ENCODE data around the gene COA7.

Gene COA7

DNA sequence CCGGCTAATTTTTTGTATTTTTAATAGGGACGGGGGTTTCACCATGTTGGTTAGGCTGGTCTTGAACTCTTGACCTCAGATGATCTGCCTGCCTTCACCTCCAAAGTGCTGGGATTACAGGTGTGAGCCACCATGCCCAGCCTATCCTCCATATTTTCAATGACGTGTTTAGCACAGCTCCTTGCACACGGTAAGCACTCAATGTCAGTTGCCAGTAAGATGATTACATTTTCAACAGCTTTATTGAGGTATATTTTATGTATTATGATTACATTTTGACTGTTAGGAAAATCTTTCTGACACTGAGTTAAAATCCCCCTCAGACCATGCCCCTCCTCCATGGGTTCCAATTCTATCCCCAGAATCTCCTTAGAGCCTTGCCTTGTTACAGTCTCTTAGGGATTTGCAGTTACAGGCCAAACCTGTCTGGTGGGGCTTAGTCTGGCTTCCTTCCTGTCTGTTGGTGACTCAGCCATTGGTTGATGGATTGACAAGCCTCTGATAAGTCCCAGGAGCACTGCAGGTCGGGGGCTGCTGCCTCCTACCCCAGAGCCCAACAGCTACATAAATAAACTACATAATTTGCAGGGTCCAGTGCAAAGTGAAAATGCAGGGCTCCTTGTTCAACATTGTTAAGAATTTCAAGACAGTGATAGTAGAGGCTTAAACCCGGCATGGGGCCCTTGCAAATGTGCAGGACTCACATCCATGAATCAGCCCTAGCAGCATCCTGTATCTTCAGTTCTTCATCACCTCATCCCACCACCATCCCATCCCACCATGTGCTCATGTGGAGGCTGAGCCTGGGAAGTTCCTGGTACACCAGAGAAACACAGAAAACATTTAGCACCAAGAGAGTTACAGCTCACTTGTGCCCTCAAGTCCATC lies 23.4 kb downstream of the COA7 start:
- Histone ChIP-seq H2AFZ (ENCODE audit: low read depth, low read length) (no peak overlapping the region), H3K27me3 (ENCODE audit: insufficient read depth, low read length) (no peaks in the 10 kb centered on the region), H3K4me1 (ENCODE audit: insufficient read depth, low read length) (peaks cover 8% of the 10 kb centered on the region), H3K36me3 (ENCODE audit: insufficient read depth, low read length) (no peaks in the 10 kb centered on the region), H3K9me3 (ENCODE audit: low read length) (no peaks in the 10 kb centered on the region), H3K4me3 (ENCODE audit: low read length) (no peak overlapping the region)

GRCh38 chr1:52673513-52673912 lies 24.6 kb downstream of the COA7 start:
- H3K4me1 ChIP-seq (ENCODE audit: insufficient read depth, low read length), result no peaks in the 10 kb centered on the region
- H3K9me3 ChIP-seq (ENCODE audit: low read length), result no peaks in the 10 kb centered on the region
- no peaks in the 10 kb centered on the region for H3K27me3 ChIP-seq (ENCODE audit: insufficient read depth, low read length)
- no peak overlapping the region for H2AFZ ChIP-seq (ENCODE audit: low read depth, low read length)
- no peak overlapping the region for H3K4me3 ChIP-seq (ENCODE audit: low read length)
- H3K36me3 ChIP-seq (ENCODE audit: insufficient read depth, low read length), result no peaks in the 10 kb centered on the region

- H3K4me3 ChIP-seq (ENCODE audit: low read length), result no peak overlapping the region
- H3K36me3 ChIP-seq (ENCODE audit: insufficient read depth, low read length), result no peaks in the 10 kb centered on the region
- H3K4me1 ChIP-seq (ENCODE audit: insufficient read depth, low read length), result no peaks in the 10 kb centered on the region
- no peaks in the 10 kb centered on the region for H3K9me3 ChIP-seq (ENCODE audit: low read length)
- no peak overlapping the region for H2AFZ ChIP-seq (ENCODE audit: low read depth, low read length)
- H3K27me3 ChIP-seq (ENCODE audit: insufficient read depth, low read length), result no peaks in the 10 kb centered on the region
Observed at GRCh38 chr1:52672946-52673345, 25.2 kb downstream of the COA7 start.

DNA sequence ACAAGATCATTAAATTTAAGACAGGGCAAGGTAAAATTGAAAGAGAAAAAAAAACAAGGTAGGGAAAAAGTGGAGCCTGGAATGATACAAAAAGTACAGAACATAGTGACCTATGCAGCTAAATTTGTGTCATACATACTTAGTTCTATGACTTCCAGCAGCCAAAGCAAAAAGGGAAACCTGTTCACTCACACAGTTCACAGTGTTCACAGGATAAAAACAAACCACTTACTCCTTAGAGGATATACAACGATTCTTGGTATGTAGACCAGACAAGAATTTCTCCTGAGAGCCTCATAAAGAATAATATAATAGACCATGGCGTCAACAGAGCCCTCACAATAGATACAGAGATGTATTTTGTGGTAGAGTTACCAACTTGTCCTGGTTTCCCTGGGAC lies 27.5 kb downstream of the COA7 start:
- Histone ChIP-seq H3K4me3 (ENCODE audit: low read length) (no peak overlapping the region), H2AFZ (ENCODE audit: low read depth, low read length) (no peak overlapping the region), H3K36me3 (ENCODE audit: insufficient read depth, low read length) (no peaks in the 10 kb centered on the region), H3K4me1 (ENCODE audit: insufficient read depth, low read length) (peaks cover 4% of the 10 kb centered on the region), H3K9me3 (ENCODE audit: low read length) (no peaks in the 10 kb centered on the region), H3K27me3 (ENCODE audit: insufficient read depth, low read length) (no peaks in the 10 kb centered on the region)

- Histone ChIP-seq H2AFZ (ENCODE audit: low read depth, low read length) (no peak overlapping the region), H3K9me3 (ENCODE audit: low read length) (no peaks in the 10 kb centered on the region), H3K4me1 (ENCODE audit: insufficient read depth, low read length) (peaks cover 12% of the 10 kb centered on the region), H3K36me3 (ENCODE audit: insufficient read depth, low read length) (no peaks in the 10 kb centered on the region), H3K4me3 (ENCODE audit: low read length) (no peak overlapping the region), H3K27me3 (ENCODE audit: insufficient read depth, low read length) (no peaks in the 10 kb centered on the region)
Observed at GRCh38 chr1:52669696-52670095, 28.5 kb downstream of the COA7 start.

DNA sequence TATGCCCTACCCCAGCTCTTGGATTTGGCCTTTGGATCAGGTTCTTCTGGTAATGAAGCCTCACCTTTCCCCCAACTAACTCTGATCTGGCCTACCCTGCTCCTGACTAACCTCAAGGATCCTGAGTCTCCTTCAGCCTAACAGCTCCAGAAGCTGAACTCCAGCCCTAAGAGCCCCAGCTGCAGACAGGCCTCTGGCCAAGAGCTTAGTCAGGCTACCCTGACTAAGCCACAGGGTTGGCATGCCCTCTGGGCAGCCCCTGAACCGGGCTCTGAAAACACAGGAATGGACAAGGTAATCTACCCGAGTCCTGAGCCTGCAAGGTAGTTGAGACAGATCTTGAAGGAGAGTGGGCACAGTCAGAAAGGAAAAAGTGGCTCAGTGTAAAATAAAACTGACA lies 29.4 kb downstream of the COA7 start:
- Histone ChIP-seq H2AFZ (ENCODE audit: low read depth, low read length) (no peak overlapping the region), H3K27me3 (ENCODE audit: insufficient read depth, low read length) (no peaks in the 10 kb centered on the region), H3K4me3 (ENCODE audit: low read length) (no peak overlapping the region), H3K36me3 (ENCODE audit: insufficient read depth, low read length) (no peaks in the 10 kb centered on the region), H3K9me3 (ENCODE audit: low read length) (no peaks in the 10 kb centered on the region), H3K4me1 (ENCODE audit: insufficient read depth, low read length) (peaks cover 13% of the 10 kb centered on the region)

DNA sequence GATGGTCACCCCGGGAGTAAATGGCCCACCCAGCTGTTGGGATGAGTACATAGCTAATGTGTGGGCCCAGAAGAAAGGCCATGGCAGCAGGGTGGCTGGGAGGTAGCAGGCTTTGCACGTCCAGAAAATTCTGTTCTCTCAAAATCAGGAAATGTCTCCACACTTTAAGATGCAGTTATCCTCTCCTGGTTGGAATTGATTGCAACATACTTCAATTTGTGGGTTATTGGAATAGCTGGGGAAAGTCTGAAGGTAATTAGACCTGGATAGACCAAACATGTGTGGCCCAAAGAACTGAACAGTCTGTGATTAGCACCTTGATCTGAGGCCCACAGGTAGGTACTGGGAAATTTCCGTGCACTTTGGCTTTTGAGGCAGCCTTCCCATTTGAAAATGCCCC lies 30.2 kb downstream of the COA7 start:
- Histone ChIP-seq H3K9me3 (ENCODE audit: low read length) (no peaks in the 10 kb centered on the region), H3K4me3 (ENCODE audit: low read length) (no peak overlapping the region), H3K27me3 (ENCODE audit: insufficient read depth, low read length) (no peaks in the 10 kb centered on the region), H3K36me3 (ENCODE audit: insufficient read depth, low read length) (no peaks in the 10 kb centered on the region), H3K4me1 (ENCODE audit: insufficient read depth, low read length) (peaks cover 19% of the 10 kb centered on the region), H2AFZ (ENCODE audit: low read depth, low read length) (no peak overlapping the region)

DNA sequence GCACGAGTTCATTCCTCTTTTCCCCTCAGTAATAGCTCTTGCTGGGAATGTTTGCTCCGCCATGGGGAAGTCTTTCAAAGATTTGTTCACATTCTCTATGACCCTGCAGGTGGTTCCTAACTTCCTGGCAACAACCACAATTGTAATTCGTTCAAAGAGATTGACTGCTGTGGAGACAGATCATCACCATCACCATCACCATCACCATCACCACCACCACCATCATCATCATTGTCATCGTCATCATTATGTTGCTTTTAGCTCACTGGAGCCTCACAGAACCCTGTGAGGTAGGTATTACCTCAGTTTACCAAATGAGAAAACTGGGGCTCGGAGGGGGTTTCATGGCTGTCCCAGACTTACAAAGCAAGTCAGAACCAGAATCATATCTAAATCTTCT lies 30.9 kb downstream of the COA7 start:
- Histone ChIP-seq H3K4me1 (ENCODE audit: insufficient read depth, low read length) (peaks cover 26% of the 10 kb centered on the region), H3K9me3 (ENCODE audit: low read length) (no peaks in the 10 kb centered on the region), H3K36me3 (ENCODE audit: insufficient read depth, low read length) (no peaks in the 10 kb centered on the region)

DNA sequence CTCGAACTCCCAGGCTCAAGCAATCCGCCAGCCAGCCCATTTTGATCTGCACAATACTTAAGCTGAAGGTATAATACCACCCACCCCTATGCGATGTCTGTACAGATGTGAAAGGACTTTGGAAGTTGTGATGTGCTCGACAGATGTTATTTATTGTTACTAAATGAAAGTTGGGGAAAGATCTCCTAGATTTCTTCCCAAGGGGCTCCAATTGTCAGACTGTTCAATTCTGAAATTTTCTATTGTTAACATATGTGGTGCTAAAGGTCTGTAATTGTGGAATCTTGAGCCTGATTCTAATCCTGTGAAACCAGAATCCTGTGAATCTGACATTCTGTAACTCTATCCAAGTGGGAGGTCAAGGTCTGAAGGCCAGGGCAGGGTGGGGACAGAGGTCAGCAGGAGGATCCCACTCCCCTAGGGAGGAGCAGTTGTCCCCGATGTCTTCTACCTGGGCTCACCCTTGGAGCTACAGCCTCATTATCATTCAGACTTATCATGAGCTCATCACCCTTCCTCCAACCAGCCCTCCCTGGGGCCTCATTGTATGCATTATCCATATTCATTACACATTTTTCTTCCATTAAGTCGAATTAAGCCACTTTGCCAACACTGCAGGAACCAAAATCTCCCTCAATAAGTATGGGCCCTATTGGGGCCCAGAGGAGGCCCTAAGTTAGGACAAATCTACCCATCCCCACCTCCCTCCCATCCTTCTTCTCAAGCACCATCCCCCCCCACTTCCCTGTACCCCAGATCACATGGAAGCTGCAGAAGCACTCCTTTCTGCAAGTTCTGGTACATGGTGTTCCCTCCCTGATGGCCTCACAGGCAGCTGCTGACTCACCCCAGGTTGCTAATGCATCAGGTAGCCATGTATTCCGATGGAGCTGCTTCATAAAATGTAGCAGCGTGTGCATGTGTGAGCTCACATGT lies 32.9 kb downstream of the COA7 start:
- Histone ChIP-seq H3K36me3 (ENCODE audit: insufficient read depth, low read length) (no peaks in the 10 kb centered on the region), H2AFZ (ENCODE audit: low read depth, low read length) (no peak overlapping the region), H3K4me3 (ENCODE audit: low read length) (no peak overlapping the region), H3K9me3 (ENCODE audit: low read length) (no peaks in the 10 kb centered on the region), H3K27me3 (ENCODE audit: insufficient read depth, low read length) (no peaks in the 10 kb centered on the region), H3K4me1 (ENCODE audit: insufficient read depth, low read length) (peaks cover 38% of the 10 kb centered on the region)

More for the DNA sequence above, 30.9 kb downstream of the COA7 start:
- Histone ChIP-seq H3K4me3 (ENCODE audit: low read length) (no peak overlapping the region), H3K27me3 (ENCODE audit: insufficient read depth, low read length) (no peaks in the 10 kb centered on the region), H2AFZ (ENCODE audit: low read depth, low read length) (no peak overlapping the region)

- peaks cover 49% of the 10 kb centered on the region for H3K4me1 ChIP-seq (ENCODE audit: insufficient read depth, low read length)
- H2AFZ ChIP-seq (ENCODE audit: low read depth, low read length), result no peak overlapping the region
- no peaks in the 10 kb centered on the region for H3K36me3 ChIP-seq (ENCODE audit: insufficient read depth, low read length)
- H3K27me3 ChIP-seq (ENCODE audit: insufficient read depth, low read length), result no peaks in the 10 kb centered on the region
- no peaks in the 10 kb centered on the region for H3K9me3 ChIP-seq (ENCODE audit: low read length)
- no peak overlapping the region for H3K4me3 ChIP-seq (ENCODE audit: low read length)
Observed at GRCh38 chr1:52663716-52664115, 34.4 kb downstream of the COA7 start.

DNA sequence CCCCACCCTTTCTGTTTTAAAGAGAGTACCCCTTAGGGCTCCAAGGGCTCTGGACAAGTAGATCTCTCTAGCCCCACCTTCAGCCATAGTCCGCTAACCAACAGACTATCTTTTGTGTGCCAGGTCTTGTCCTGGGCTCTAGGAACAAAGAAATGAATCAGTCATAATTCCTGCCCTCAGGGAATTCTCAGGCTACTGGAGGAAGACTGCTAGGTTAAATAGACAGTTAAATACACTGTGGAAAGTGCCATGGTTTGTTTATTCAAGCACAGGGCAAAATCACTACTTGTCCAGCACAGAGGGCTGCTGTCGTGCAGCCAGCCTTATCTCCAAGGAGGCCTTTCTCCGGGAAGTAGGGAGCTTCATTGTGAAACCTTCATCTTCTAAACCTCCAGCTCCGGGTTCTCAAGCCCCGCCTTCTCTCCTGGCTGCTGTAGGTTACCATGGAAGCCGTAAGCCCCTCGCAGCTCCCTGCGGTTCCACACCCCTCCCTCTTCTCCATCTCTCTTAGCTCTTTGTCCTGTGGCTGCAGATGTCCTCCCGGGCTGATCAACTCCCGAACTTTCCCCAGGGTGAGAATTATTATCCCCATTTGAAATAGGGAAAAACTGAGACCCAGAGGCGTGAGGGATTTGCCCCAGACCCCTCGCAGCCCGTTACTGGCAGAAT lies 35.4 kb downstream of the COA7 start:
- peaks cover 49% of the 10 kb centered on the region for H3K4me1 ChIP-seq (ENCODE audit: insufficient read depth, low read length)
- H3K4me3 ChIP-seq (ENCODE audit: low read length), result peak overlapping the region; percentile 18

DNA sequence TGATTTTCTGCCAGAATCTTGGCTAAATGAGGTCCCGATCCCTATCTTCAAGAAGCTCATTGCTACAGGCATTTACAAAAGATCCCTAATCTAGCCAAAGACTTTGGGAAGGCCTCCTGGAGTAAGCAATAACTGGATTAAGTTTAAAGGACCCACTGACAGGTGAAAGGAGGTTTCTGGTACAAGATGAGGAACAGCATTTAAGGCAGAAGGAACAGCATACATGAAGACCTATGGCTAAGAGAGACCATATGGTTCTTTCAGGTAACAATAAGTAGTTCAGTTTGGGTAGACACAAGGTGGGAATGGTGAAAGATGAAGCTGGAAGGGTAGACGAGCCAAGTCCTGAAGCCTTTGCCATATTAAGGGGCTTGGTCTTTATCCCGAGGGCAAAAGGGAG lies 37.3 kb downstream of the COA7 start:
- H3K9me3 ChIP-seq (ENCODE audit: low read length), result no peaks in the 10 kb centered on the region
- H3K36me3 ChIP-seq (ENCODE audit: insufficient read depth, low read length), result no peaks in the 10 kb centered on the region
- peaks cover 48% of the 10 kb centered on the region for H3K4me1 ChIP-seq (ENCODE audit: insufficient read depth, low read length)
- H3K4me3 ChIP-seq (ENCODE audit: low read length), result no peak overlapping the region
- no peaks in the 10 kb centered on the region for H3K27me3 ChIP-seq (ENCODE audit: insufficient read depth, low read length)
- H2AFZ ChIP-seq (ENCODE audit: low read depth, low read length), result peak overlapping the region; percentile 18

More for the DNA sequence above, 35.4 kb downstream of the COA7 start:
- H3K36me3 ChIP-seq (ENCODE audit: insufficient read depth, low read length), result no peaks in the 10 kb centered on the region
- no peaks in the 10 kb centered on the region for H3K9me3 ChIP-seq (ENCODE audit: low read length)
- H3K27me3 ChIP-seq (ENCODE audit: insufficient read depth, low read length), result no peaks in the 10 kb centered on the region
- peak overlapping the region; percentile 35 for H2AFZ ChIP-seq (ENCODE audit: low read depth, low read length)

All from neuron (in vitro differentiated cells).